Renal cortical epithelial cell (primary cell): ENCODE data around the gene ZNF695. TPM values are rescaled to one million over a fixed set of nuclear protein-coding genes. Genes with fewer than 3 reads are reported as not detected.
"Not testable (repeated sequence)": the region's sequence is repeated elsewhere in the genome, so short reads cannot be mapped to it uniquely, and the experiment has no call there.

Experiments
- DNase-seq: peaks from one replicate; pipeline ENCODE4 v3.0.0-alpha.2; 2011; ENCODE audit warnings: low read depth
- total RNA-seq: library from RNA; depleted of rRNA; stranded (reverse); fragments of >200 nt; gene quantifications from 2 replicates; pipeline ENCODE4 v1.2.3, GENCODE V29; 2014

Gene ZNF695
- 1.5 and 3.0 TPM in 2 replicates for total RNA-seq

- DNase-seq: peak; percentile 91
Measured at GRCh38 chr1:247007511-247008405, at the start of gene ZNF695. ZNF695 (minus strand) TSS chr1:247008057; CDS start chr1:247007908, 149 bp downstream.

GRCh38 chr1:247056071-247056470 lies 48.2 kb upstream of the ZNF695 start:
- no peak for DNase-seq

GRCh38 chr1:247054992-247055415 lies 47.1 kb upstream of the ZNF695 start:
- DNase-seq: no peak

GRCh38 chr1:247047702-247048101 lies 39.8 kb upstream of the ZNF695 start:
- no peak for DNase-seq

GRCh38 chr1:247047260-247047659 lies 39.4 kb upstream of the ZNF695 start:
- DNase-seq: no peak

- no peak for DNase-seq
Measured at GRCh38 chr1:247043406-247043805, 35.5 kb upstream of the ZNF695 start.

- DNase-seq: no peak
Measured at GRCh38 chr1:247037511-247038320, 29.9 kb upstream of the ZNF695 start.

GRCh38 chr1:247032306-247032705 lies 24.4 kb upstream of the ZNF695 start:
- not testable (repeated sequence) for DNase-seq

- DNase-seq: not testable (repeated sequence)
Measured at GRCh38 chr1:247024658-247025057, 16.8 kb upstream of the ZNF695 start.

- no peak for DNase-seq
Measured at GRCh38 chr1:247013391-247013790, 5.5 kb upstream of the ZNF695 start.

- no peak for DNase-seq
Measured at GRCh38 chr1:247008406-247008799, 546 bp upstream of the ZNF695 start.

GRCh38 chr1:247004081-247004480 lies 3.8 kb downstream of the ZNF695 start:
- not testable (repeated sequence) for DNase-seq

GRCh38 chr1:246989901-246990300 lies 18.0 kb downstream of the ZNF695 start:
- DNase-seq: no peak

- no peak for DNase-seq
Measured at GRCh38 chr1:246988316-246988715, 19.5 kb downstream of the ZNF695 start.

GRCh38 chr1:246987083-246987690 lies 20.7 kb downstream of the ZNF695 start:
- DNase-seq: no peak

- no peak for DNase-seq
Measured at GRCh38 chr1:246978785-246979184, 29.1 kb downstream of the ZNF695 start.

- no peak for DNase-seq
Measured at GRCh38 chr1:246978281-246978680, 29.6 kb downstream of the ZNF695 start.

GRCh38 chr1:246971969-246972368 lies 35.9 kb downstream of the ZNF695 start:
- no peak for DNase-seq

GRCh38 chr1:246971090-246971721 lies 36.7 kb downstream of the ZNF695 start:
- DNase-seq: peak; percentile 15

- no peak for DNase-seq
Measured at GRCh38 chr1:246969621-246970020, 38.2 kb downstream of the ZNF695 start.

- no peak for DNase-seq
Measured at GRCh38 chr1:246966502-246966901, 41.4 kb downstream of the ZNF695 start.
